Activated T-helper 17 cell treated with anti-CD3 and anti-CD28 coated beads, Interleukin-2, amount 50 U/mL, for 72 hours (primary cell): ENCODE data around the gene ESPNL. TPM values are rescaled to one million over a fixed set of nuclear protein-coding genes. Genes with fewer than 3 reads are reported as not detected.

ENCODE experiments used
- ATAC-seq: fragments of 150-1000 bp; cut with Tn5 transposase; replicated peaks from 2 replicates; pipeline ENCODE4 v1.10.0; 2021; ENCODE audit warnings: mild to moderate bottlenecking, moderate library complexity
- H3K27ac Mint-ChIP-seq: one replicate; pipeline ENCODE4 v1.8.0; 2022; ENCODE audit warnings: mixed read lengths
- H3K27me3 Mint-ChIP-seq: one replicate; pipeline ENCODE4 v1.8.0; 2022; ENCODE audit warnings: mixed read lengths
- H3K36me3 Mint-ChIP-seq: one replicate; pipeline ENCODE4 v1.8.0; 2022; ENCODE audit warnings: low read depth, mild to moderate bottlenecking, mixed read lengths
- H3K4me1 Mint-ChIP-seq: one replicate; pipeline ENCODE4 v1.8.0; 2022; ENCODE audit warnings: mixed read lengths
- H3K4me3 Mint-ChIP-seq: one replicate; pipeline ENCODE4 v1.8.0; 2022; ENCODE audit warnings: mild to moderate bottlenecking, mixed read lengths
- H3K9me3 Mint-ChIP-seq: one replicate; pipeline ENCODE4 v1.8.0; 2022; ENCODE audit warnings: mixed read lengths
- total RNA-seq, 2 donors: library from RNA; stranded (reverse); gene quantifications; one replicate each; pipeline ENCODE4 v1.2.3, GENCODE V29; 2022

The ESPNL gene
- total RNA-seq, 2 donors from 2014 or later = 0.39 to 1.0 TPM

- no peaks in the 10 kb centered on the region for H3K9me3 Mint-ChIP-seq
- no peaks in the 10 kb centered on the region for H3K4me1 Mint-ChIP-seq
- no peaks in the 10 kb centered on the region for H3K27me3 Mint-ChIP-seq
- H3K4me3 Mint-ChIP-seq = no peak overlapping the region
- H3K36me3 Mint-ChIP-seq = no peaks in the 10 kb centered on the region
- no peak for ATAC-seq
- no peak overlapping the region for H3K27ac Mint-ChIP-seq
These were observed 30.8 kb downstream of the ESPNL start for GRCh38 chr2:238130696-238131628.

GRCh38 chr2:238131761-238132462 lies 31.8 kb downstream of the ESPNL start:
- no peak overlapping the region for H3K27ac Mint-ChIP-seq
- no peak overlapping the region for H3K4me3 Mint-ChIP-seq
- H3K4me1 Mint-ChIP-seq = no peaks in the 10 kb centered on the region
- no peaks in the 10 kb centered on the region for H3K9me3 Mint-ChIP-seq
- ATAC-seq = no peak
- H3K36me3 Mint-ChIP-seq = no peaks in the 10 kb centered on the region
- no peaks in the 10 kb centered on the region for H3K27me3 Mint-ChIP-seq

- ATAC-seq = no peak
- Mint-ChIP-seq H3K27me3 (no peaks in the 10 kb centered on the region), H3K9me3 (no peaks in the 10 kb centered on the region), H3K36me3 (no peaks in the 10 kb centered on the region), H3K4me1 (no peaks in the 10 kb centered on the region), H3K27ac (no peak overlapping the region), H3K4me3 (no peak overlapping the region)
These were observed 32.6 kb downstream of the ESPNL start for GRCh38 chr2:238132463-238133450.

- Mint-ChIP-seq H3K4me1 (no peaks in the 10 kb centered on the region), H3K27ac (peak overlapping the region; percentile 41), H3K4me3 (no peak overlapping the region)
These were observed 33.6 kb downstream of the ESPNL start for GRCh38 chr2:238133499-238134392.

GRCh38 chr2:238134393-238134785 lies 34.2 kb downstream of the ESPNL start:
- H3K27ac Mint-ChIP-seq = no peak overlapping the region
- ATAC-seq = no peak
- H3K4me3 Mint-ChIP-seq = no peak overlapping the region
- H3K9me3 Mint-ChIP-seq = no peaks in the 10 kb centered on the region
- no peaks in the 10 kb centered on the region for H3K27me3 Mint-ChIP-seq
- no peaks in the 10 kb centered on the region for H3K4me1 Mint-ChIP-seq
- no peaks in the 10 kb centered on the region for H3K36me3 Mint-ChIP-seq

More at GRCh38 chr2:238133499-238134392, 33.6 kb downstream of the ESPNL start:
- no peaks in the 10 kb centered on the region for H3K9me3 Mint-ChIP-seq
- H3K27me3 Mint-ChIP-seq = no peaks in the 10 kb centered on the region
- H3K36me3 Mint-ChIP-seq = no peaks in the 10 kb centered on the region
- ATAC-seq = no peak

- no peaks in the 10 kb centered on the region for H3K27me3 Mint-ChIP-seq
- H3K4me3 Mint-ChIP-seq = no peak overlapping the region
- no peaks in the 10 kb centered on the region for H3K4me1 Mint-ChIP-seq
- no peak for ATAC-seq
- H3K9me3 Mint-ChIP-seq = no peaks in the 10 kb centered on the region
- H3K27ac Mint-ChIP-seq = no peak overlapping the region
- no peaks in the 10 kb centered on the region for H3K36me3 Mint-ChIP-seq
These were observed 35.5 kb downstream of the ESPNL start for GRCh38 chr2:238135601-238136150.

GRCh38 chr2:238136820-238137537 lies 36.8 kb downstream of the ESPNL start:
- H3K4me1 Mint-ChIP-seq = peaks cover 5% of the 10 kb centered on the region
- no peak for ATAC-seq
- no peaks in the 10 kb centered on the region for H3K27me3 Mint-ChIP-seq
- no peak overlapping the region for H3K4me3 Mint-ChIP-seq
- no peak overlapping the region for H3K27ac Mint-ChIP-seq
- no peaks in the 10 kb centered on the region for H3K36me3 Mint-ChIP-seq
- no peaks in the 10 kb centered on the region for H3K9me3 Mint-ChIP-seq

- ATAC-seq = no peak
- no peaks in the 10 kb centered on the region for H3K9me3 Mint-ChIP-seq
- peaks cover 5% of the 10 kb centered on the region for H3K4me1 Mint-ChIP-seq
- H3K36me3 Mint-ChIP-seq = no peaks in the 10 kb centered on the region
- H3K27me3 Mint-ChIP-seq = no peaks in the 10 kb centered on the region
- no peak overlapping the region for H3K4me3 Mint-ChIP-seq
- H3K27ac Mint-ChIP-seq = no peak overlapping the region
These were observed 37.7 kb downstream of the ESPNL start for GRCh38 chr2:238137885-238138284.

- no peaks in the 10 kb centered on the region for H3K27me3 Mint-ChIP-seq
- no peaks in the 10 kb centered on the region for H3K9me3 Mint-ChIP-seq
- no peaks in the 10 kb centered on the region for H3K36me3 Mint-ChIP-seq
- ATAC-seq = no peak
- no peak within 1 kb of the TSS for H3K4me3 Mint-ChIP-seq
- no peak within 1 kb of the TSS for H3K27ac Mint-ChIP-seq
- peaks cover 5% of the 10 kb centered on the region for H3K4me1 Mint-ChIP-seq
These were observed 38.4 kb downstream of the ESPNL start, which contains the start of gene KLHL30 for GRCh38 chr2:238138331-238139195. KLHL30 (plus strand) TSS chr2:238138668; CDS start chr2:238140755, 2,087 bp downstream.

GRCh38 chr2:238139196-238140039 lies 39.3 kb downstream of the ESPNL start:
- H3K4me1 Mint-ChIP-seq = peaks cover 5% of the 10 kb centered on the region
- no peaks in the 10 kb centered on the region for H3K9me3 Mint-ChIP-seq
- H3K27me3 Mint-ChIP-seq = no peaks in the 10 kb centered on the region
- peak; percentile 45 for ATAC-seq
- no peak overlapping the region for H3K4me3 Mint-ChIP-seq
- H3K36me3 Mint-ChIP-seq = no peaks in the 10 kb centered on the region
- no peak overlapping the region for H3K27ac Mint-ChIP-seq

- peaks cover 5% of the 10 kb centered on the region for H3K4me1 Mint-ChIP-seq
- no peak for ATAC-seq
- H3K27me3 Mint-ChIP-seq = no peaks in the 10 kb centered on the region
- H3K9me3 Mint-ChIP-seq = no peaks in the 10 kb centered on the region
- H3K36me3 Mint-ChIP-seq = no peaks in the 10 kb centered on the region
- no peak overlapping the region for H3K4me3 Mint-ChIP-seq
- no peak overlapping the region for H3K27ac Mint-ChIP-seq
These were observed 39.9 kb downstream of the ESPNL start for GRCh38 chr2:238140040-238140439.
